Vagina (tissue), 2 donors: ENCODE data around the gene NALF2.

Source experiments
- CTCF ChIP-seq, 3 experiments: fragments of 450-650 bp in 2 of 3; fragments of 200-600 bp in 1 of 3; sonication (generic) in 1 of 3; IDR thresholded peaks; one replicate each; pipeline ENCODE4 v1.5.1; 2017 to 2019; ENCODE audit warnings: antibody characterized with exemption in 3 of 3, mild to moderate bottlenecking in 2 of 3, moderate library complexity in 2 of 3
- POLR2A ChIP-seq, 2 donors: fragments of 450-650 bp; IDR thresholded peaks; one replicate each; pipeline ENCODE4 v1.6.1; 2017; ENCODE audit warnings: antibody characterized with exemption in 2 of 2, mild to moderate bottlenecking in 2 of 2, moderate library complexity in 2 of 2

- TF ChIP-seq POLR2A (IDR thresholded peaks at IDR 0.05) (no peak), CTCF (IDR thresholded peaks at IDR 0.05) (no peak)
Observed at GRCh38 chrX:69535661-69536060, 31.5 kb downstream of the NALF2 start.
